ENCODE data around the gene NEAT1. TPM values are rescaled to one million over a fixed set of nuclear protein-coding genes. Genes with fewer than 3 reads are reported as not detected.

The NEAT1 gene
- total and polyA plus RNA-seq, 2 of the 8 experiments (the other 6 are each of a cell fraction or from before 2014, with no cell fraction given): 2.4 to 10.7 TPM

DNA sequence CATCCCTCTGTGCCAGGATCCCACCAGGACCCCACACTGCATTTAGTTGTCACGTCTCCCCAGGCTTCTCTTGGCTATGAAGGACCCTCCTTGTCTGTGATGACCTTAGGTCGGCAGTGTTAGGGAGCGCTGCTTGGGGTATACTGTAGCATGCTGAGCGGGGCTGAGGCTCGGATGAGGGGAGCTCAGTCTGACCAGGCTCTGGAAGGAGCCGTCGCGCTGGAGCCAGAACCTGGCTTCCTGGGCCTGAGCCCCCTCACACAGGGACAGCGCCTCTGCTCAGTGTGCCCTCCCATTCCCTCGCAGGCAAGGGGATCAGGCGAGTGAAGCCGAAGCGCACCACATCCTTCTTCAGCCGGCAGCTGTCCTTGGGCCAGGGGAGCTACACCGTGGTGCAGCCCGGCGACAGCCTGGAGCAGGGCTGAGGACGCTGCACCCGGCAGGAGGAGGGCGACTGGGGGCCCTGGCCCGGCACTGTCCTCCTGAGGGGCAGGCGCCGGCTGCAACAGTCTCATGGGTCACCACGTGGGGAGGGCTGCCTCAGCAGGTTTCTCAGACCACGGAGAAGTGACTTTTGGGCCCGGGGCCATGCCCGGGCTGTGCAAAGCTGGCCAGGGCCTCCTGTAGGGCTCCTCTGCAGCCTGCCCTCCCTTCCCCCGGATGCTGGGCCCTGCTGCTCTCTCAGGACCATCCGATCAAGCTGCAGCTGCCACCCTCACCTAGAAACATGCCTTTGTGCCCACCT lies 11.5 kb upstream of the NEAT1 start:
- no peaks in the 10 kb centered on the region for H3K23me2 ChIP-seq (ENCODE audit: low read depth, low read length)
- no peaks in the 10 kb centered on the region for H3K27me3 ChIP-seq (replicated peaks in 1 of 4; ENCODE audit: control insufficient read depth in 3 of 4, extremely low read depth in 1 of 4, insufficient read depth in 3 of 4, low read length in 3 of 4)
- no peak overlapping the region for H2BK5ac ChIP-seq (ENCODE audit: low read depth, low read length)
- no peak overlapping the region for H3K14ac ChIP-seq (ENCODE audit: insufficient read length)
- H2BK120ac ChIP-seq (replicated peaks; ENCODE audit: low read depth, low read length): no peak overlapping the region
- 88% methylated on average over 27 of the region's 29 CpGs; no CpG with 5 or more reads in 1 of the 2 experiments for WGBS, 2 experiments (ENCODE audit: extremely low coverage in 1 of 2, insufficient coverage in 1 of 2, insufficient read length in 1 of 2, insufficient replicate concordance in 2 of 2, low coverage in 1 of 2, low lambda C conversion rate in 2 of 2, missing lambda C conversion rate in 1 of 2)
- ChIA-PET CTCF (ENCODE audit: partially characterized antibody) (interaction anchor here (0.6 to 22.8 kb wide), 9 partner anchors 10 to 94 kb away, joined by 3 to 430 read pairs (median 3); no protein-coding TSS in a partner anchor), POLR2A (ENCODE audit: partially characterized antibody) (interaction anchor here (1.0 to 20.8 kb wide), 6 partner anchors 10 to 94 kb away, joined by 3 to 826 read pairs (median 9); partner anchors contain the start of genes FRMD8 and MALAT1)
- FAIRE-seq (no peak), DNase-seq (ENCODE audit: low read depth in 1 of 2, low spot score in 2 of 2) (no peak)
- H3K18ac ChIP-seq (ENCODE audit: extremely low read depth, low read length): no peak overlapping the region
- no peak overlapping the region for H3K27ac ChIP-seq (ENCODE audit: low read depth, low read length)
- no peak overlapping the region for H3K4me3 ChIP-seq (ENCODE audit: extremely low read depth in 1 of 4, insufficient read depth in 2 of 4, low read depth in 3 of 4, low read length in 4 of 4)
- H3K4me1 ChIP-seq (replicated peaks in 1 of 4; ENCODE audit: control insufficient read depth in 3 of 4, insufficient read depth in 4 of 4, low read length in 3 of 4): peaks cover 0 to 2% (median under 1%) of the 10 kb centered on the region in 4 experiments; a peak in 4 of 7 replicates
- no peak overlapping the region for H4K91ac ChIP-seq (replicated peaks; ENCODE audit: insufficient read length, low read length)
- H3K56ac ChIP-seq (replicated peaks; ENCODE audit: insufficient read length, low read depth, low read length): no peak overlapping the region
- H2AK5ac ChIP-seq (ENCODE audit: low read depth, low read length): no peak overlapping the region
- no peak overlapping the region for H2AFZ ChIP-seq (ENCODE audit: low read length)
- no peak overlapping the region for H4K8ac ChIP-seq (ENCODE audit: extremely low read depth, insufficient read depth, low read length)
- H3K4me2 ChIP-seq (ENCODE audit: insufficient read depth in 1 of 2, low read depth in 2 of 2, low read length in 2 of 2): no peak overlapping the region
- H3K79me2 ChIP-seq (ENCODE audit: control insufficient read depth in 1 of 2, insufficient read depth in 2 of 2, low read length in 2 of 2): no peaks in the 10 kb centered on the region
- no peak for TF ChIP-seq MAFK (IDR thresholded peaks at IDR 0.05; ENCODE audit: low read depth, low read length)
- TF ChIP-seq CHD1 (IDR thresholded peaks at IDR 0.05; ENCODE audit: low read depth, low read length): no peak
- no peak overlapping the region for H2BK15ac ChIP-seq (ENCODE audit: low read length)
- H4K20me1 ChIP-seq (replicated peaks in 1 of 2; ENCODE audit: control insufficient read depth in 1 of 2, insufficient read depth in 2 of 2, low read length in 2 of 2): peaks cover 0 to 8% of the 10 kb centered on the region in 2 experiments
- H3K9ac ChIP-seq (replicated peaks in 1 of 4; ENCODE audit: extremely low read depth in 1 of 4, low read depth in 3 of 4, low read length in 3 of 4): no peak overlapping the region
- H2BK20ac ChIP-seq (ENCODE audit: low read length): no peak overlapping the region
- no peak overlapping the region for H2BK12ac ChIP-seq (ENCODE audit: low read depth, low read length)
- H3K23ac ChIP-seq (ENCODE audit: insufficient read length): no peak overlapping the region
- H3K79me1 ChIP-seq (ENCODE audit: low read depth, low read length): no peaks in the 10 kb centered on the region
- H3K4ac ChIP-seq (replicated peaks; ENCODE audit: insufficient read length, low read depth, low read length): no peak overlapping the region
- H4K5ac ChIP-seq (ENCODE audit: insufficient read length, low read depth, low read length): no peak overlapping the region
- H3K9me3 ChIP-seq (ENCODE audit: insufficient read depth in 2 of 2, low read depth in 1 of 2, low read length in 1 of 2): no peaks in the 10 kb centered on the region
- peaks cover 0 to 6% (median 3%) of the 10 kb centered on the region in 4 experiments; a peak in 2 of 8 replicates for H3K36me3 ChIP-seq (ENCODE audit: control insufficient read depth in 2 of 4, insufficient read depth in 4 of 4, low read length in 3 of 4)

Data from H1 (cell line).